Ovary (tissue), 9 donors: ENCODE results near the gene LNPEP. TPM values are rescaled to one million over a fixed set of nuclear protein-coding genes. Genes with fewer than 3 reads are reported as not detected.

Experiments used
- DNase-seq, 5 donors: peaks; one replicate each; pipeline ENCODE4 v3.0.0-alpha.2; 2019 to 2020
- H3K27ac ChIP-seq, 2 donors: fragments of 200-600 bp; one replicate each; pipeline versions ENCODE4 v1.5.1 to v1.8.0; 2019 to 2022
- H3K27me3 ChIP-seq: fragments of 200-600 bp; one replicate; pipeline ENCODE4 v1.8.0; 2022
- H3K36me3 ChIP-seq: fragments of 200-600 bp; sonication (generic); one replicate; pipeline ENCODE4 v1.5.1; 2019
- H3K4me1 ChIP-seq: one replicate; pipeline ENCODE4 v1.8.1; 2013; ENCODE audit warnings: mild to moderate bottlenecking, moderate library complexity; ENCODE audit not compliant: insufficient read depth
- H3K4me3 ChIP-seq: fragments of 200-600 bp; sonication (generic); one replicate; pipeline ENCODE4 v1.5.1; 2017
- H3K9me3 ChIP-seq, 2 donors: fragments of 200-600 bp in 1 of 2; sonication (generic) in 1 of 2; one replicate each; pipeline versions ENCODE4 v1.5.1 to v1.8.1; 2013 to 2019; ENCODE audit warnings: mild to moderate bottlenecking in 1 of 2, moderate library complexity in 1 of 2
- EP300 ChIP-seq: sonication (generic); formaldehyde crosslinking; IDR thresholded peaks from one replicate; pipeline ENCODE4 v1.6.1; 2017; ENCODE audit warnings: antibody characterized with exemption
- POLR2A ChIP-seq: fragments of 450-650 bp; IDR thresholded peaks from one replicate; pipeline ENCODE4 v1.6.1; 2017; ENCODE audit warnings: antibody characterized with exemption, mild to moderate bottlenecking, moderate library complexity
- WGBS, 3 donors: extraction: QIAGEN DNeasy Blood & Tissue Kit in 1 of 3; methylation state at CpG; one replicate each; pipeline versions ENCODE4 v1.1.5 to v1.1.7; 2013 to 2017; 5-methylcytosine and 5-hydroxymethylcytosine counted together
- intact Hi-C, 4 donors: fragments of 100-400 bp; cut with DNase I; formaldehyde crosslinking; loops; one replicate each; pipeline versions ENCODE4 v1.11.0 to v1.15.1; 2022 to 2023
- polyA plus RNA-seq, 2 donors: library from polyadenylated mRNA; stranded (reverse); fragments of 200-250 nt in 1 of 2; fragments of 350-450 nt in 1 of 2; fragmentation: Illumina TruSeq in 1 of 2; extraction: RNeasy Lipid Tissue Mini Kit (QIAGEN cat#74804) in 1 of 2; gene quantifications; one replicate each; pipeline ENCODE4 v1.2.3, GENCODE V29; 2013 to 2014
- total RNA-seq, 7 donors: library from RNA; depleted of rRNA in 2 of 7; stranded (reverse); fragments of >200 nt in 2 of 7; fragmentation: NEBNext Ultra II Directional in 3 of 7; extraction: Animal tissue kit (Norgen Biotek cat#: 25700) in 3 of 7; gene quantifications; one replicate each; pipeline versions ENCODE4 v1.1.0 to v1.2.4, GENCODE V29; 2016 to 2023
- TF ChIP-seq, protein P1 (sequence below), 3 donors: fragments of 450-650 bp in 2 of 3; fragments of 200-600 bp in 1 of 3; IDR thresholded peaks; one replicate each; pipeline versions ENCODE4 v1.5.1 to v1.8.0; 2016 to 2022; ENCODE audit warnings: antibody characterized with exemption in 3 of 3, mild to moderate bottlenecking in 1 of 3
- donor health status: DM: no; HTN: no; CAD: no; lungs with moderate emphysema.
- donor health status: DM: no; HTN: no; CAD: no.
- donor health status: Bipolar disorder and iron deficiency.
- donor health status: DM: yes; HTN: yes; CAD: no.
- donor health status: DM: no; HTN: no; CAD: no.
- donor health status: DM: yes; HTN: yes; CAD: no.

Gene LNPEP
- total and polyA plus RNA-seq, 9 donors: 7.6 to 45.5 (median 32.3) TPM

DNA sequence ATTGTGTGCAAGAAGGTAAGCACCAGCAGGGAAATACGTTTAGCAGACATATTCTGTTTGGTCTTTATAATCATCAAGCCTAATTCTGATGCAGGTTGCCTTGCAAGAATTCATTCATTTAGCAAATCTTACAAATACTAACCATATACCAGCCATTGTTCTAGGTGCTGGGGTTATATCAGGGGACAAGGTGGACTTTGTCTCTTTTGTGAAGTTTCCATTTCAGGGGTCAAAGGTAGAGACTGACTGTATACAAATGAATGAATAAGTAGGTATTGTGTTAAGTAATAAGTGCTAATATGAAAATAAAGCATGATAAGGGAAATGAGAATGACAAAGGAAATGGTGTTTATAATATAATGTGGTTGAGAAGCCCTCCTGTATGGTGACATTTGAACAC, 64.0 kb downstream of the LNPEP start:
- no peak for DNase-seq
- Histone ChIP-seq H3K27me3 (no peaks in the 10 kb centered on the region), H3K9me3 (no peaks in the 10 kb centered on the region), H3K4me3 (no peak overlapping the region), H3K36me3 (no peaks in the 10 kb centered on the region), H3K27ac (no peak overlapping the region), H3K4me1 (no peaks in the 10 kb centered on the region)
- TF ChIP-seq, protein P1, sequence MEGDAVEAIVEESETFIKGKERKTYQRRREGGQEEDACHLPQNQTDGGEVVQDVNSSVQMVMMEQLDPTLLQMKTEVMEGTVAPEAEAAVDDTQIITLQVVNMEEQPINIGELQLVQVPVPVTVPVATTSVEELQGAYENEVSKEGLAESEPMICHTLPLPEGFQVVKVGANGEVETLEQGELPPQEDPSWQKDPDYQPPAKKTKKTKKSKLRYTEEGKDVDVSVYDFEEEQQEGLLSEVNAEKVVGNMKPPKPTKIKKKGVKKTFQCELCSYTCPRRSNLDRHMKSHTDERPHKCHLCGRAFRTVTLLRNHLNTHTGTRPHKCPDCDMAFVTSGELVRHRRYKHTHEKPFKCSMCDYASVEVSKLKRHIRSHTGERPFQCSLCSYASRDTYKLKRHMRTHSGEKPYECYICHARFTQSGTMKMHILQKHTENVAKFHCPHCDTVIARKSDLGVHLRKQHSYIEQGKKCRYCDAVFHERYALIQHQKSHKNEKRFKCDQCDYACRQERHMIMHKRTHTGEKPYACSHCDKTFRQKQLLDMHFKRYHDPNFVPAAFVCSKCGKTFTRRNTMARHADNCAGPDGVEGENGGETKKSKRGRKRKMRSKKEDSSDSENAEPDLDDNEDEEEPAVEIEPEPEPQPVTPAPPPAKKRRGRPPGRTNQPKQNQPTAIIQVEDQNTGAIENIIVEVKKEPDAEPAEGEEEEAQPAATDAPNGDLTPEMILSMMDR (IDR thresholded peaks at IDR 0.05): no peak
- no peak for TF ChIP-seq POLR2A
- TF ChIP-seq EP300: no peak
- intact Hi-C loops: no loop called here
- WGBS, 3 donors: 66 to 78% (median 73%) methylated on average over 1 of the region's 1 CpG

DNA sequence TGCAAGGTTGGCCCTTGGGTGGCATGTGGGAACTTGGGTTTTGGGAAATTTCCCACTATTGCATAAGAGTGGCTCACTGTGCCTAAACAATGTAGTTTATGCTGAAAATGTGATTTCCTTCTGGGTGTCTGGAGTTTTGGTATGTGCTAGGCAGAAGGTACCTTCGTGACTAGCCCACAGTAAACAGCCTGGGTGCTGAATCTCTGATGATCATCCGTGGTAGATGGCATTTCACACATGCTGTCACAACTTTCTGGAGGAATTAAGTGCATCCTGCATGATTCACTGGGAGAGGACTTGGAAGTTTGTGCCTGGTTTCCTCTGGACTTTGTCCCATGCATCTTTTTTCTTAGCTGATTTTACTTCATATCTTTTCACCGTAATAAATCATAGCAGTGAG, 64.5 kb downstream of the LNPEP start:
- Histone ChIP-seq H3K4me1 (no peaks in the 10 kb centered on the region), H3K27ac (no peak overlapping the region), H3K4me3 (no peak overlapping the region), H3K27me3 (no peaks in the 10 kb centered on the region), H3K36me3 (no peaks in the 10 kb centered on the region), H3K9me3 (no peaks in the 10 kb centered on the region)
- 70 to 91% (median 82%) methylated on average over 3 of the region's 3 CpGs for WGBS, 3 donors
- TF ChIP-seq, protein P1 (IDR thresholded peaks at IDR 0.05): no peak
- TF ChIP-seq EP300: no peak
- TF ChIP-seq POLR2A: no peak
- intact Hi-C loops: no loop called here
- DNase-seq: no peak

DNA sequence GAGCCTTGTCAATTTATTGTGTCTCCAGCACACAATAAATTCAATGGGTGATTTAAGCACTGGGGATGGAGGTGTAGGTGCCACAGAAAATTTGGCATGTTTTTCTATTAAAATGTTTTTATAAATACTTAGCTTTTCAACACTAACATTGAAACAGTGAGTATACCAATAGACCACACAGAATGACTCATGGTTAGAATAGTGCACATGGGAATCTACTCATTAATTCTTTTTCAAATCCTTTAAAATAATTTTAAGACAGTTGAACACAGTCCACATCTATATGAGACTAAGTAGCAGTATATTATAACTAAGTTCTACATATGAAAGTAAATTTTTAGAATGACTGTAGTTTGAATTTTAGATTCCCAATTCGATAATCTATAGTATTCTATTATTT, 67.1 kb downstream of the LNPEP start:
- H3K27me3 ChIP-seq: no peaks in the 10 kb centered on the region
- H3K4me3 ChIP-seq: no peak overlapping the region
- H3K4me1 ChIP-seq: no peaks in the 10 kb centered on the region
- intact Hi-C loops: no loop called here
- H3K27ac ChIP-seq: no peak overlapping the region
- no peaks in the 10 kb centered on the region for H3K9me3 ChIP-seq
- H3K36me3 ChIP-seq: no peaks in the 10 kb centered on the region
- WGBS, 3 donors: 93 to 95% (median 95%) methylated on average over 1 of the region's 1 CpG
- DNase-seq: no peak
- TF ChIP-seq, protein P1 (IDR thresholded peaks at IDR 0.05): no peak
- TF ChIP-seq EP300 (no peak), POLR2A (no peak)

DNA sequence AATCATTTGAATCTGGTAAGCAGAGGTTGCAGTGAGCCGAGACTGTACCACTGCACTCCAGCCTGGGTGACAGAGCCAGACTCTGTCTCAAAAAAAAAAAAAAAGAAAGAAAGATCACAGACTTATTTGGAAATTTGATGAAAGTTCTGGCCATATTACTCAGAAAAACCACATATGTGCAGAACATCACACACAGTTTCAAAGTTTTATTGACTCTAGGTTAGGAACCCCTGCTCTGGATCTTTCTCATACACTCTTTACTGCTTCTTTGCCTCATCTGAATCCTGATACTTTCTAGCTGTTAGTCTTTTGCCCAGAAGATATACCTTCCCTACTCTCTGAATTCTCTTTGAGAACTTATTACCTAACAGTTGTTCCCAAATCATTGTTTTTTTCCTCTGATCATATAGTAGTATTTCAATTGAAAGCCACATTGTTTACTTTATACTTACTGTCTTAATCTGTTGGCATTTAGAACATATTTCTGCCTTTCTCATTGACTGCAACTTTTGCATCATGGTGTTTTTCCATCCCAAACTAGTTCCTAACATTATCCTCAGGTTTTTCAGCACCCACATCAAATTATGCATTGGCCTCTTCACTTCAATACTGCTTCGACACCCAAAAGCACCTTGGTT, 68.7 kb downstream of the LNPEP start:
- Histone ChIP-seq H3K36me3 (no peaks in the 10 kb centered on the region), H3K4me1 (no peaks in the 10 kb centered on the region), H3K27me3 (no peaks in the 10 kb centered on the region), H3K9me3 (no peaks in the 10 kb centered on the region), H3K4me3 (no peak overlapping the region), H3K27ac (no peak overlapping the region)
- TF ChIP-seq EP300 (no peak), POLR2A (no peak)
- TF ChIP-seq, protein P1 (IDR thresholded peaks at IDR 0.05): no peak
- DNase-seq: no peak
- whole genome bisulfite sequencing, 3 donors: 100% methylated on average over 2 of the region's 2 CpGs
- intact Hi-C loops: no loop called here
